Sigmoid colon (tissue), 3 donors: ENCODE measurements around the gene TMEM94.

Experiments used
- POLR2A ChIP-seq, 2 donors: fragments of 450-650 bp; IDR thresholded peaks; one replicate each; pipeline ENCODE4 v1.6.1; 2016; ENCODE audit warnings: antibody characterized with exemption in 2 of 2, mild to moderate bottlenecking in 2 of 2, moderate library complexity in 2 of 2
- TF ChIP-seq, protein P1 (sequence below), 4 experiments: fragments of 450-650 bp in 3 of 4; fragments of 200-600 bp in 1 of 4; IDR thresholded peaks; one replicate each; pipeline ENCODE4 v1.5.1; 2016 to 2019; ENCODE audit warnings: antibody characterized with exemption in 4 of 4, mild to moderate bottlenecking in 3 of 4, moderate library complexity in 2 of 4

DNA sequence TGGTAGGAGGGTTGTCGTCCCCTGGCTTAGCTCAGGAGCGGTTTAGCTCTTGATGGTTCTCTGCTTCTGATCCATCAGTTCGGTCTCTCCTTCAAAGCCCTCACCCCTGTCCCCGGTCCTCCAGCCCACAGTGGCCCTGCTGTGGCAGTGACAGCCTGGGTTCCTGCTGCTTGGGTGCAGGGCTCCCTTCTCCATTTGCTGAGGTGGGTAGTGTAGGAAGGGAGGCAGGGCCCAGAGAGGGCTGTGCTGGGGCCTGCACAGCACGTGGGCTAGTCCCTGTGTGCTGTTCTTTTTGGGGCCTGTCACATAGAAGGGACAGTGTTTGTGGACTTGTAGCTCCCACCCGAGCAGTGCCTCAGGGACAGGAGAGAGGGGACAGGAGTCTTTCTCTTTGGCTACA, 18.3 kb downstream of the TMEM94 start:
- TF ChIP-seq, protein P1, sequence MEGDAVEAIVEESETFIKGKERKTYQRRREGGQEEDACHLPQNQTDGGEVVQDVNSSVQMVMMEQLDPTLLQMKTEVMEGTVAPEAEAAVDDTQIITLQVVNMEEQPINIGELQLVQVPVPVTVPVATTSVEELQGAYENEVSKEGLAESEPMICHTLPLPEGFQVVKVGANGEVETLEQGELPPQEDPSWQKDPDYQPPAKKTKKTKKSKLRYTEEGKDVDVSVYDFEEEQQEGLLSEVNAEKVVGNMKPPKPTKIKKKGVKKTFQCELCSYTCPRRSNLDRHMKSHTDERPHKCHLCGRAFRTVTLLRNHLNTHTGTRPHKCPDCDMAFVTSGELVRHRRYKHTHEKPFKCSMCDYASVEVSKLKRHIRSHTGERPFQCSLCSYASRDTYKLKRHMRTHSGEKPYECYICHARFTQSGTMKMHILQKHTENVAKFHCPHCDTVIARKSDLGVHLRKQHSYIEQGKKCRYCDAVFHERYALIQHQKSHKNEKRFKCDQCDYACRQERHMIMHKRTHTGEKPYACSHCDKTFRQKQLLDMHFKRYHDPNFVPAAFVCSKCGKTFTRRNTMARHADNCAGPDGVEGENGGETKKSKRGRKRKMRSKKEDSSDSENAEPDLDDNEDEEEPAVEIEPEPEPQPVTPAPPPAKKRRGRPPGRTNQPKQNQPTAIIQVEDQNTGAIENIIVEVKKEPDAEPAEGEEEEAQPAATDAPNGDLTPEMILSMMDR (IDR thresholded peaks at IDR 0.05): no peak
- TF ChIP-seq POLR2A (IDR thresholded peaks at IDR 0.05): no peak
